Stimulated activated naive CD4-positive, alpha-beta T cell treated with Interleukin-2 at 50 U/mL for 16 hours (primary cell): ENCODE measurements around the gene ZNF789.
"Not testable (repeated sequence)": the region's sequence is repeated elsewhere in the genome, so short reads cannot be mapped to it uniquely, and the experiment has no call there.

Source experiments
- DNase-seq: peaks from one replicate; lab custom pipeline; 2025; lab: John Stamatoyannopoulos, UW

The ZNF789 gene

GRCh38 chr7:99457650-99458493, 14.8 kb upstream of the ZNF789 start:
- no peak for DNase-seq

- no peak for DNase-seq
These were observed 13.6 kb upstream of the ZNF789 start for GRCh38 chr7:99459087-99459486.

- no peak for DNase-seq
These were observed 12.0 kb upstream of the ZNF789 start for GRCh38 chr7:99460651-99461050.

DNA sequence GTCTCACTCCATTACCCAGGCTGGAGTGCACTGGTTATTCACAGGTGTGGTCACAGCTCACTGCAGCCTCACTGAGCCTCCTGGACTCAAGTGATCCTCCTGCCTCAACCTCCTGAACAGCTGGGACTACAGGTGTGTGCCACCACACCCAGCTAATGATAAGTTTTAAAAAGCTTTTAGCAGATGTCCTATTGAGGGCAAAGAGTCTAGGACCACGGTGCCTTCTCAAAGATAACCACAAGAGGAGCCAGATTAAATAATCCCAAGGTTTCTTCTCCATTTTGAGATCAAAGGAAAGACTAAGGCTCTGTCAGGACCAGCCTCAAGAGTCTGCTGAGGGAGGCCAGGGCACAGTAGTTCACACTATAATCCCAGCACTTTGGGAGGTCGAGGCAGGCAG, 11.5 kb upstream of the ZNF789 start:
- DNase-seq = no peak

DNA sequence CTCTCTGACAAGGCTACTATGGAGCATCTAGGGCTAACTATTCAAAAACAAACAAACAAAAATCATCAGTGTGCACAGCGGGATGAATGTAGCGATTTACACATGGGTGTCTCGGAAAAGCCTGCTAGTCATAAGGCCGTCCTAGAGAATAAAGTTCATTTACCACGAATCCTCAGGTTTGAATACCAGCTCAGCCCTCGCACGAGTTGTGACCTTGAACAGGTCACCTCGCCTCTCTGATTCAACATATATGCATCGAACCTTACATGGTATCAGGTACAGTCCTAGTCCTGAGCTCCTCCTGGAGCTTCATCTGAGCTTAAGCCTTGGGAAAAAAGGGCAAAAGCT, 7.3 kb upstream of the ZNF789 start:
- DNase-seq = no peak

- DNase-seq = no peak
These were observed 4.3 kb upstream of the ZNF789 start for GRCh38 chr7:99468336-99468918.

- DNase-seq = no peak
These were observed 3.2 kb upstream of the ZNF789 start for GRCh38 chr7:99469381-99470065.

DNA sequence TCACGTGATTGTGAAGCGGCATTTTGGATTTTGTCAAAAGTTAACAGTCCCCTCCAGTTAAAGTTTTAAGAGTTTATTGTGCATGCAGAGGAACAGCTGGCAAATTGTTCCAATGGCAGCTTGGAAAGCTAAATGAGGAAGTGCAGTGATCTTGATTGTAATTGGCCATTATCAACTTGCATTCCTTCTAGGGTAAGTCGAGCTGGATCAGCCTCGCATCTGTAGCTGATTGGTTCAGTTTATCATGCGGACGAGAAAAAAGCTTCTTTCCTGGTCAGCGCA, 566 bp downstream of the ZNF789 start:
- no peak for DNase-seq

DNA sequence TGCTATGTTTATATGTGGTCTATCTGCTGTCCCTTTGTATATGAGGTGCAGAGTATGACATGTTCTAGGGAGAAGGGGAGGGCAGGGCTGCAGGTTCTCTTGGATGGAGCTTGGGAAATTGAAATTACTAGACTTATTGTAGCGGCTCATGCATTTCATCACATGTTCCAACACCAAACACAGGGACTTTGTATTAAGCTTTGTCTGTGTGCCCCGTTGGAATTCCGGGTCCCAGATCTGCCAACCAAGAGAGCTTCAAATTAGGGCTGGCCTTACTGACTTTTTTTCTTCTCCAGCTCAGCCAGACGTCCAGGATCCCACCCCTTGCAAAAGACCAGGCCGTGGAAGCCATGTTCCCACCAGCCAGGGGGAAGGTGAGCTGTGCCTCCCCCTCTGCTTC, 3.4 kb downstream of the ZNF789 start:
- no peak for DNase-seq

GRCh38 chr7:99478464-99479440, 6.1 kb downstream of the ZNF789 start:
- no peak for DNase-seq

DNA sequence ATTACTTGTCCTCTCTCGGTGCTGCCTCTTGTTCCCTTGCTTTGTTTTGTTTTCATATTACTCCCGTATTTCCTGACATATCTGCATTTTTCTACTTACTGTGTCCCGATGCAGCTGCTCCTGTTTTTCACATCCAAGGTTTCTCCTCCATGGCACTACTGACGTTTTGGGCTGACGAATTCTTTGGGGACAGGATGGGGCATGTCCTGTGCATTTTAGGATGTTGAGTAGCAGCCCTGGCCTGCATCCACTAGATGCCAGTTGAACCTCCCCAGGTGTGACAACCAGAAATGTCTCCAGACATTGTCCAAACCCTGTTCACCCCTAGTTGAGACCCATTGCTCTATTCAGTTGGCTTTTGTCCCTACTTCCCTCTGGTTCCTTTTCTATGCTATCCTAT, 12.4 kb downstream of the ZNF789 start:
- no peak for DNase-seq

DNA sequence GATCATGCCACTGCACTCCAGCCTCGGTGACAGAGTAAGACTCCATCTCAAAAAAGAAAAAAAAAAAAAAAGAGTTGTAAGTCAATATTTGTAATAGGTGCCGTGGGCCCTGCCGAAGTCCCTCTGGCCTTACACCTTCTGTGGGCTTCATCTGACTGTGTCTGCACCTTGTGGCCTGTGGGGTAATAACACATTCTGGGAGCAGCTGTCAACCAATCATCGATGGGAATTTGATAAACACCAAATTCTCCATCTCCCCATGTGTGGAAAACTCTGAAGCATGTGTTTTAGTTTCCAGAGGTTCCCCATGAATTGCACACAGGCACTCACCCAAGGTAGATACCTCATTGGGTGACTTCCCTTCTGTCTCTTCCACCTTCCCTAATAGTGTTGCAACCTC, 16.5 kb downstream of the ZNF789 start:
- no peak for DNase-seq

GRCh38 chr7:99490878-99491277, 18.2 kb downstream of the ZNF789 start:
- no peak for DNase-seq

DNA sequence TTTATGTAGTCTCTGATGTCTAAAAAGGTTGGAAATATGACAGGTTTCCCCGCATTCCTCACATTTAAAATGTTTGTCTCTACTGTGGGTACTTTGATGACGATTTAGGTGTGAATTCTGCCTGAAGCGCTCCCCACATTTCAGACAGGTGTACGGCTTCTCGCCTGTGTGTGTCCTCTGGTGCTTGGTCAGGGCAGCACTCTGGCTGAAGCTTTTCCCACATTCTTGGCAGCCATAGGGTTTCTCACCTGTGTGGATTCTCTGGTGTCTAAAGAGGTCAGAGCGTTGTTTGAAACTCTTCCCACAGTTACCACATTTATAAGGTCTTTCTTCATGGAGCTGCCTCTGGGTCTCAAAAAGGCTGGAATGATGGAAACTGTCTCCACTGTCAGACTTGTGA, 21.1 kb downstream of the ZNF789 start:
- DNase-seq = no peak

- DNase-seq = no peak
These were observed 25.3 kb downstream of the ZNF789 start for GRCh38 chr7:99497766-99498545.

- no peak for DNase-seq
These were observed 25.9 kb downstream of the ZNF789 start for GRCh38 chr7:99498546-99498944.

DNA sequence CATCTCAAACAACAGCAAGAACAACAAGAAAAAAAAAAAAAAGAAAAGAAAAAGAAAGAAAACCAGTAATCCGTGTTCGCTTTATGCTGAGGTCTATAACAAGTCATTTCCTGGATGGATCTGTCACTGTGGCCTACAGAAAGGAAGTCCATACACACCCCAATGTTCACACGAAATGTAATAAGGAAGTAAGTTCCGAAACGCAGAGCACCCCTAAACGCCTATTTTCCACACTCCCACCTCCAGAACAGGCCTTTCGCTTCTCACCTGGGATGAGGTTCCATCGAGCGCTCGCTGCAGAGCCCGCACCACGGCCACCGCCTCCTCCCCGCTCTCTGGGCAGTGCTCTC, 26.7 kb downstream of the ZNF789 start:
- peak; percentile 37 for DNase-seq

GRCh38 chr7:99499721-99500636, 27.3 kb downstream of the ZNF789 start, which contains the start of gene ZNF394:
TSS of gene ZNF394 (minus strand) at chr7:99500281. CDS start at chr7:99500093, 188 bp downstream.
- DNase-seq = peak; percentile 91

DNA sequence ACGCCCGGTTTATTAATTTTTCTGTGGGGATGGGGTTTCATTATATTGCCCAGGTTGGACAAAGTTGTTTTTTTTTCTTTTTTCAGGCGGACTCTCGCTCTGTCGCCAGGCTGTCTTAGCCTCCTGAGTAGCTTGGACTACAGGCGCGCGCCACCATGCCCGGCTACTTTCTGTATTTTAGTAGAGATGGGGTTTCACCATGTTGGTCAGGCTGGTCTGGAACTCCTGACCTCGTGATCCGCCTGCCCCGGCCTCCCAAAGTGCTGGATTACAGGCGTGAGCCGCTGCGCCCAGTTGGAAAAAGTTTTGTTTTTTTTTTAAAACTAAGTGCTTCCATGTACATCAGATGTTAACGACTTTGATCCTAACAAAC, 27.9 kb downstream of the ZNF789 start:
- no peak for DNase-seq

DNA sequence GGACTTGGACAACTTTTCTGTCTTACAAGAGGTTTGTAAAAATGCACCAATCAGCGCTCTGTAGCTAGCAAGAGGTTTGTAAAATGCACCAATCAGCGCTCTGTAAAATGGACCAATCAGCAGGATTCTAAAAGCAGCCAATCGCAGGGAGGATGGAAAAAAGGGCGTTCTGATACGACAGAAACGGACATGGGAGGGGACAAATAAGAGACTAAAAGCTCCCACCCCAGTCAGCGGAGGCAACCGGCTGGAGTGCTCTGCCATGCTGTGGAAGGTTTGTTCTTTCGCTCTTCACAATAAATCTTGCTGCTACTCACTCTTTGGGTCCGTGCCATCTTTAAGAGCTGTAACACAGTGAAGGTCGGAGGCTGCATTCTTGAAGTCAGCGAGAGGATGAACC, 28.5 kb downstream of the ZNF789 start:
- not testable (repeated sequence) for DNase-seq

- no peak for DNase-seq
These were observed 31.6 kb downstream of the ZNF789 start for GRCh38 chr7:99504281-99504602.
